Measurements from ENCODE around the gene SESN1.

The SESN1 gene

GRCh38 chr6:109009962-109010704 is 84.5 kb downstream of the SESN1 start:
- peak overlapping the region; percentile 89 to 100 (median 97) for H3K4me2 ChIP-seq
- no peaks in the 10 kb centered on the region for H3K9me3 ChIP-seq (replicated peaks in 1 of 11)
- peaks cover 12 to 58% (median 51%) of the 10 kb centered on the region in 11 experiments for H3K27me3 ChIP-seq
- no peaks in the 10 kb centered on the region; a peak in 1 of 22 replicates for H3K36me3 ChIP-seq
- H3K9ac ChIP-seq, result peak overlapping the region; percentile 63 to 91 (median 78)
- peaks cover 0 to 34% (median 10%) of the 10 kb centered on the region in 11 experiments; a peak in 12 of 22 replicates for H4K20me1 ChIP-seq
- no peak for TF ChIP-seq Cebpa-rat (IDR thresholded peaks at IDR 0.05)
- peak overlapping the region; percentile 72 to 92 (median 78) for H3K4me3 ChIP-seq
- peaks cover 5 to 57% (median 14%) of the 10 kb centered on the region in 10 experiments; a peak in 14 of 20 replicates for H3K4me1 ChIP-seq
- H3K27ac ChIP-seq, result peak overlapping the region in 4 of 11 experiments; percentile 44 to 86 (median 82); a peak in 8 of 22 replicates

DNA sequence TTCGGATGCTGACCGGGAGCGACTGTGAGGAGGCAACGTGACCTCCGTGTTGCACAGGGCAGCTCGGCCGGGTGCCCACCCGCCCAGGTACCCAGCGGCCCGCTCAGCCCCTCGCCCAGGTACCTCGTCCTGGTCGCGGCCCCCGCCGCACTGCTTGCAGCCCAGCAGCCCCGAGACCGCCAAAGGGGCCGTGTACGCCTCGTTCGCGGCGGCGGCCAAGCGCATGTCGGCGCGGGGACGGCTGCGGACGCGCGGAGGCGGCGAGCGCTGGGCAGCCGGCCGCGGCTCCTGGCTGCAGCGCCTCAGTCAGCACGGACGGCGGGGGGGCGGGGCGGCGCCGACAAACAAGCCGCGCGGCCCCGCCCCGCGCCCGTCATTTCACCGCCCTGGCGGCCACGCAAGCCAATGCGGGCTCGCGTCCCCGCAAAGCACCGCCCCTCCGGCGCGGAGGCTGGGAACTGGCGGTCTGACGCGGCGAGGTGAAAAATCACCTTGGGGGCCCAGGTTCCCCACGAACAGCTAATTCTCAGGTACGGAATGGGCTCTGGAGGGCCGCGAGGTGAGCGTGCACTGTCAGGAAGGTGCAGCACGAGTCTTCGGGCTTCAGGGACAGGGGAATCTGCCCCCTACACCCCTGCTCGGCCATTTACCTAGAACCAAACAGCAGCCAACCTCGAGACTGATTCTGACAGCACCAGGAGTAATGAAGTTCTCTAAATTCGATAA is 85.2 kb downstream of the SESN1 start:
- H3K9ac ChIP-seq, result peak overlapping the region; percentile 63 to 91 (median 78)
- H3K9me3 ChIP-seq (replicated peaks in 1 of 11), result no peaks in the 10 kb centered on the region
- H3K36me3 ChIP-seq, result no peaks in the 10 kb centered on the region; a peak in 1 of 22 replicates
- peak overlapping the region; percentile 31 to 86 (median 63); a peak in 21 of 22 replicates for H3K27ac ChIP-seq
- H3K4me3 ChIP-seq, result peak overlapping the region; percentile 72 to 92 (median 78)
- peaks cover 0 to 40% (median 10%) of the 10 kb centered on the region in 11 experiments; a peak in 12 of 22 replicates for H4K20me1 ChIP-seq
- H3K4me2 ChIP-seq, result peak overlapping the region; percentile 89 to 100 (median 97)
- peaks cover 12 to 55% (median 51%) of the 10 kb centered on the region in 11 experiments for H3K27me3 ChIP-seq
- peaks cover 5 to 50% (median 14%) of the 10 kb centered on the region in 10 experiments; a peak in 14 of 20 replicates for H3K4me1 ChIP-seq
- no peak for TF ChIP-seq Cebpa-rat (IDR thresholded peaks at IDR 0.05)

DNA sequence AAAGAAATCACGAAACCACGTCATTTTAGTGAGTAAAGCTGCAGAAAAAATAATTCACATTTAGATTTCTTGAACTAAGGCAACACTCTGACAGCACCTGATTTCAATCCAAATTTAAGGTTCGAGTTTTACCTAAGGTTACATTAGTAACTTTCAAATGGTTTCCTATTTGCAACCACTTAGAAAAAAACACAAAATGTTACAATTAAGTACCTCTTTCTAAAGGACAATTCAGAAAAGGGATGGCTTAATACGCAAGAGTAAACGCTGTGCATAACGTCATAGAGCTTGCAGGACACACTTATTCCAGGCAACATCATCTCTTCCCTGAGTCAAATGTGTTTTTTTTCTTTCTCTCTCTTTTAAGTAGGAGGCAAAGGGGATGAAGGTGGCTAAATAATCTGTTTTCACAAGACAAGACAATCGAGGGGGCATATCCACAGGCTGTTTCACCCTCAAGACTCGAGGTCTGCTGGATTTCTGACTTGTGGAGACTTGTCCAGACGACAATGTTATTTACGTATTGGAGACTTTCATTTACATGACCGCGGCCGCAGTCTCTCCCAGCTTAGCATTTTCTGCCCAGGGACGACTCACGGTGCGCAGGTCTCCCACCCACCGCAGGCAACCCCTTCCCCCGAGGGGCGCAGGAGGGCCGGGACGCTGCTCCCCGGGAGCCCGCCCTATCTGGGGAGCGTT is 86.0 kb downstream of the SESN1 start:
- Histone ChIP-seq H3K36me3 (no peaks in the 10 kb centered on the region; a peak in 1 of 22 replicates), H3K9ac (peak overlapping the region; percentile 63 to 91 (median 78)), H3K27ac (peak overlapping the region; percentile 31 to 86 (median 63); a peak in 20 of 22 replicates), H4K20me1 (peaks cover 0 to 47% (median 10%) of the 10 kb centered on the region in 11 experiments; a peak in 12 of 22 replicates), H3K4me2 (peak overlapping the region; percentile 78 to 100 (median 97)), H3K4me1 (peaks cover 5 to 46% (median 13%) of the 10 kb centered on the region in 10 experiments; a peak in 14 of 20 replicates), H3K27me3 (peaks cover 12 to 55% (median 51%) of the 10 kb centered on the region in 11 experiments), H3K4me3 (peak overlapping the region; percentile 72 to 92 (median 78)), H3K9me3 (replicated peaks in 1 of 11) (no peaks in the 10 kb centered on the region)
- TF ChIP-seq Cebpa-rat (IDR thresholded peaks at IDR 0.05), result no peak

DNA sequence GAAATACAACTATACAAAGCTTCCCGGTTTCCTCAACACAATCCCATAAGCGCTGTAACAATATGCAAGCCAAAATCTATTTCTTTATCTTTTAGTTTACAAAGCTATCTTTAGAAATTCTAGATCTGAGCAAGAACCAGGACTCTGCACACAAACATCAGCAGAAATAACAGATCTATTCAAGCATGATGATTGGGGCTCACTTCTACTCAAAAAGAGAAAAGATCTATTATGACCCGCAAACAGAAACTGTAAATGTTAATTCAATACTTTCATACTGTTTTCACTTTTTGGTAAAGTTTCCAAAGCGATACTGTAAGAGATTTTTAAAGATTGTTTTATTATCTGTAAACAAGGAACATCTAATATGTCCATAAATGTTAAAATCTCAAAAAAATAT is 86.6 kb downstream of the SESN1 start:
- H3K4me2 ChIP-seq, result peak overlapping the region in 6 of 11 experiments; percentile 78 to 98 (median 93); a peak in 12 of 22 replicates
- peak overlapping the region in 3 of 11 experiments; percentile 88 to 91 (median 91); a peak in 5 of 22 replicates for H3K9ac ChIP-seq
- H3K4me3 ChIP-seq, result peak overlapping the region in 5 of 10 experiments; percentile 77 to 92 (median 80); a peak in 9 of 20 replicates
- peaks cover 5 to 45% (median 12%) of the 10 kb centered on the region in 10 experiments; a peak in 14 of 20 replicates for H3K4me1 ChIP-seq
- peaks cover 12 to 55% (median 51%) of the 10 kb centered on the region in 11 experiments for H3K27me3 ChIP-seq
- no peaks in the 10 kb centered on the region; a peak in 1 of 22 replicates for H3K36me3 ChIP-seq
- no peak for TF ChIP-seq Cebpa-rat (IDR thresholded peaks at IDR 0.05)
- peak overlapping the region in 2 of 11 experiments; percentile 77 to 86; a peak in 2 of 22 replicates for H3K27ac ChIP-seq
- no peaks in the 10 kb centered on the region for H3K9me3 ChIP-seq (replicated peaks in 1 of 11)
- H4K20me1 ChIP-seq, result peaks cover 0 to 53% (median 10%) of the 10 kb centered on the region in 11 experiments; a peak in 12 of 22 replicates

- no peak for TF ChIP-seq Cebpa-rat (IDR thresholded peaks at IDR 0.05)
- H3K9ac ChIP-seq, result peak overlapping the region in 2 of 11 experiments; percentile 91; a peak in 3 of 22 replicates
- H3K36me3 ChIP-seq, result no peaks in the 10 kb centered on the region; a peak in 1 of 22 replicates
- H3K4me1 ChIP-seq, result peaks cover 5 to 44% (median 9%) of the 10 kb centered on the region in 10 experiments; a peak in 11 of 20 replicates
- peak overlapping the region in 4 of 11 experiments; percentile 78 to 97 (median 89); a peak in 6 of 22 replicates for H3K4me2 ChIP-seq
- peak overlapping the region in 4 of 10 experiments; percentile 77 to 92 (median 84); a peak in 6 of 20 replicates for H3K4me3 ChIP-seq
- H3K27ac ChIP-seq, result 0 out of 22 replicates have a peak overlapping the region, but pooled peaks of 1 of the 11 experiments have one; percentile 77
- H4K20me1 ChIP-seq, result peaks cover 0 to 57% (median 10%) of the 10 kb centered on the region in 11 experiments; a peak in 12 of 22 replicates
- H3K27me3 ChIP-seq, result peaks cover 12 to 55% (median 51%) of the 10 kb centered on the region in 11 experiments
- no peaks in the 10 kb centered on the region for H3K9me3 ChIP-seq (replicated peaks in 1 of 11)
Measured at GRCh38 chr6:109007521-109007920, 87.1 kb downstream of the SESN1 start.

DNA sequence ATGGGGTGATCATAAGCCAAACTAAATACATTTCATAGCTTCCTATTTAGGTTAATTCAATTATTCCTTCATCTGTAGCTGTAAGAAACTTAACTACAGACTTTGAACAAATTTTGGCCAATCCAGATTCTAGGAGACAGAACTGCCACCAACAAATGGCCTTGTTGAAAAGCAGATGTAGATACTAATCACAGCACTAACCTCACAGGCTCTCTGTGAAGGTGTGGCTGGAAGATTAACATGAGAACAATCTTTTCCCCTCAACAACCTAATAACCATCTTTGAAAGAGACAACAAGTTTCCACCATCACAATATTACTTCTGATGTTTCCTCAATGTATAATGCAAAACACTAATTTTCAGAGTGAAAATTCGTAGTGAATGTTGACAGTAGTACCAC is 87.8 kb downstream of the SESN1 start:
- peaks cover 0 to 3% (median 0%) of the 10 kb centered on the region in 11 experiments; a peak in 2 of 22 replicates for H3K36me3 ChIP-seq
- H4K20me1 ChIP-seq, result peaks cover 0 to 64% (median 10%) of the 10 kb centered on the region in 11 experiments; a peak in 12 of 22 replicates
- no peaks in the 10 kb centered on the region for H3K9me3 ChIP-seq (replicated peaks in 1 of 11)
- H3K27me3 ChIP-seq, result peaks cover 12 to 55% (median 51%) of the 10 kb centered on the region in 11 experiments
- H3K4me3 ChIP-seq, result no peak overlapping the region; a peak in 1 of 20 replicates
- H3K4me1 ChIP-seq, result peaks cover 5 to 44% (median 9%) of the 10 kb centered on the region in 10 experiments; a peak in 11 of 20 replicates
- no peak for TF ChIP-seq Cebpa-rat (IDR thresholded peaks at IDR 0.05)
- H3K27ac ChIP-seq, result no peak overlapping the region
- peak overlapping the region in 3 of 11 experiments; percentile 78 to 89 (median 89); a peak in 5 of 22 replicates for H3K4me2 ChIP-seq
- H3K9ac ChIP-seq, result peak overlapping the region in 1 of 11 experiments; percentile 2; a peak in 1 of 22 replicates

- peaks cover 2 to 16% (median 14%) of the 10 kb centered on the region in 11 experiments for H3K27me3 ChIP-seq
Measured at GRCh38 chr6:109002882-109003281, 91.8 kb downstream of the SESN1 start.

More at GRCh38 chr6:109002882-109003281, 91.8 kb downstream of the SESN1 start:
- no peak for TF ChIP-seq Cebpa-rat (IDR thresholded peaks at IDR 0.05)
- Histone ChIP-seq H3K9me3 (replicated peaks in 1 of 11) (no peaks in the 10 kb centered on the region), H4K20me1 (peaks cover 0 to 64% (median 6%) of the 10 kb centered on the region in 11 experiments; a peak in 10 of 22 replicates), H3K4me3 (no peak overlapping the region), H3K4me1 (peaks cover 0 to 45% (median 0%) of the 10 kb centered on the region in 10 experiments; a peak in 6 of 20 replicates), H3K9ac (no peak overlapping the region), H3K4me2 (peak overlapping the region in 1 of 11 experiments; percentile 55; a peak in 1 of 22 replicates), H3K27ac (no peak overlapping the region), H3K36me3 (peaks cover 0 to 37% (median 15%) of the 10 kb centered on the region in 11 experiments; a peak in 12 of 22 replicates)
